GM12878 (cell line): ENCODE measurements around the gene NPS. TPM values are rescaled to one million over a fixed set of nuclear protein-coding genes. Genes with fewer than 3 reads are reported as not detected.
A peak's percentile ranks its signal among the peaks of the same experiment; 100 is the strongest.

Source experiments
- ATAC-seq: fragments of 200-7000 bp; cut with Tn5 transposase; 3 replicates; pipeline ENCODE4 v1.9.1; 2020; ENCODE audit warnings: mild to moderate bottlenecking, moderate library complexity
- BruUV-seq: library from RNA; stranded (reverse); fragments of 400-500 nt; replicated peaks from 2 replicates; lab custom pipeline; 2021; lab: Mats Ljungman, UMichigan
- CTCF ChIA-PET: fragments of 300-600 bp; sonication (Branson Sonifier 250); formaldehyde crosslinking; extraction: SDS; loops from one replicate; lab custom pipeline; 2021; ENCODE audit warnings: inconsistent platforms; lab: Yijun Ruan, JAX
- POLR2A ChIA-PET: fragments of 350-600 bp; formaldehyde crosslinking; extraction: SDS; loops from one replicate; lab custom pipeline; 2021; ENCODE audit warnings: inconsistent platforms; lab: Charles Lee
- RAD21 ChIA-PET: fragments of 300-600 bp; sonication (Branson Sonifier 250); formaldehyde crosslinking; loops from one replicate; lab custom pipeline; 2023; ENCODE audit warnings: antibody characterized with exemption; ENCODE audit not compliant: unreplicated experiment; lab: Charles Lee
- SMC1A ChIA-PET: fragments of 300-600 bp; sonication (Branson Sonifier 250); formaldehyde crosslinking; loops from one replicate; lab custom pipeline; 2023; ENCODE audit not compliant: unreplicated experiment, uncharacterized antibody; lab: Charles Lee
- DNase-seq: peaks from one replicate; pipeline ENCODE4 v3.0.0-alpha.2; 2011; ENCODE audit warnings: low read depth, low spot score
- FAIRE-seq: peaks from 3 replicates; lab custom pipeline; 2011; peaks lifted over from hg19 to GRCh38; lab: Jason Lieb, UNC
- H2AFZ ChIP-seq: 2 replicates; pipeline ENCODE4 v1.6.0; 2011; ENCODE audit warnings: low read depth, low read length, control low read depth; ENCODE audit not compliant: control insufficient read depth
- H3K27ac ChIP-seq: 2 replicates; pipeline ENCODE4 v1.5.1; 2011; ENCODE audit warnings: control low read depth; ENCODE audit not compliant: control insufficient read depth, insufficient read depth
- H3K27me3 ChIP-seq, 2 experiments: replicated peaks in 1 of 2; 2 replicates each; pipeline versions ENCODE4 v1.6.0 to v1.6.1; 2011; ENCODE audit warnings: low read length in 1 of 2; ENCODE audit not compliant: control insufficient read depth in 2 of 2, insufficient read depth in 2 of 2
- H3K36me3 ChIP-seq, 2 experiments: 2 replicates each; pipeline ENCODE4 v1.5.1; 2011; ENCODE audit warnings: low read length in 1 of 2; ENCODE audit not compliant: control insufficient read depth in 2 of 2, insufficient read depth in 2 of 2
- H3K4me1 ChIP-seq: 2 replicates; pipeline ENCODE4 v1.6.1; 2011; ENCODE audit warnings: mild to moderate bottlenecking, low read length, moderate library complexity, mixed read lengths; ENCODE audit not compliant: control insufficient read depth, insufficient read depth
- H3K4me2 ChIP-seq: 2 replicates; pipeline ENCODE4 v1.6.0; 2011; ENCODE audit warnings: control low read depth; ENCODE audit not compliant: control insufficient read depth, insufficient read depth
- H3K4me3 ChIP-seq: fragments of 200-600 bp; sonication (generic); 2 replicates; pipeline ENCODE4 v1.5.1; 2016
- H3K79me2 ChIP-seq: 2 replicates; pipeline ENCODE4 v1.6.0; 2011; ENCODE audit warnings: low read length; ENCODE audit not compliant: control insufficient read depth, insufficient read depth
- H3K9ac ChIP-seq: 2 replicates; pipeline ENCODE4 v1.8.0; 2011; ENCODE audit warnings: low read length, control low read depth, mixed read lengths; ENCODE audit not compliant: control insufficient read depth, insufficient read depth
- H3K9me3 ChIP-seq: replicated peaks from 3 replicates; pipeline ENCODE4 v1.5.1; 2011; ENCODE audit warnings: mild to moderate bottlenecking, low read length; ENCODE audit not compliant: control insufficient read depth, insufficient read depth
- H4K20me1 ChIP-seq: 2 replicates; pipeline ENCODE4 v1.6.0; 2011; ENCODE audit not compliant: control insufficient read depth, insufficient read depth
- CHD2 ChIP-seq: IDR thresholded peaks from 2 replicates; pipeline ENCODE4 v1.6.1; 2011; ENCODE audit warnings: low read depth, low read length, improper control_type of control experiment, borderline replicate concordance
- NBN ChIP-seq: fragments of 450-650 bp; IDR thresholded peaks from 2 replicates; pipeline ENCODE4 v1.6.1; 2016
- RELA ChIP-seq: fragments of 450-650 bp; IDR thresholded peaks from 2 replicates; pipeline ENCODE4 v1.8.0; 2014; ENCODE audit warnings: borderline replicate concordance; ENCODE audit not compliant: partially characterized antibody
- TARDBP ChIP-seq: IDR thresholded peaks from 2 replicates; pipeline ENCODE4 v1.6.1; 2016; ENCODE audit warnings: borderline replicate concordance
- ZNF384 ChIP-seq: IDR thresholded peaks from 2 replicates; pipeline ENCODE4 v1.6.1; 2012; ENCODE audit warnings: low read depth, mild to moderate bottlenecking, low read length, improper control_type of control experiment, borderline replicate concordance
- WGBS: methylation state at CpG from one replicate; pipeline ENCODE4 v1.1.6; 2016; ENCODE audit warnings: low lambda C conversion rate; ENCODE audit not compliant: insufficient replicate concordance, insufficient coverage; ENCODE audit errors: missing lambda C conversion rate; 5-methylcytosine and 5-hydroxymethylcytosine counted together
- in situ Hi-C: fragments of 300-500 bp; cut with MboI; formaldehyde crosslinking; loops from 9 replicates; pipeline ENCODE4 v1.14.3; 2018; ENCODE audit warnings: mixed read lengths
- intact Hi-C: fragments of 100-400 bp; cut with micrococcal nuclease; formaldehyde crosslinking; loops from one replicate; pipeline ENCODE4 v1.14.2; 2022; ENCODE audit not compliant: unreplicated experiment
- polyA plus RNA-seq, 11 experiments: library from polyadenylated mRNA; depleted of rRNA in 4 of 11; unstranded in 6 of 11; stranded (reverse) in 5 of 11; fragments of >200 nt; fragmentation: Nextera tagmentation in 4 of 11; fragmentation: Illumina TruSeq in 1 of 11; extraction: Ambion mirVana in 4 of 11; extraction: Trizol in 1 of 11; gene quantifications; 1 replicate in 1 of 11; 2 replicates in 10 of 11; pipeline versions ENCODE4 v1.2.1 to v1.2.3, GENCODE V29; 2011 to 2016; ENCODE audit warnings: inconsistent platforms in 2 of 11, missing spikeins in 2 of 11, low read depth in 1 of 11
- total RNA-seq, 4 experiments: library from RNA; depleted of rRNA in 3 of 4; stranded (reverse); fragments of >200 nt in 3 of 4; fragmentation: Illumina TruSeq in 1 of 4; extraction: Trizol in 1 of 4; gene quantifications; 2 replicates each; pipeline versions ENCODE4 v1.2.1 to v1.2.3, GENCODE V29; 2013 to 2021
- TF ChIP-seq, protein P1 (sequence below), 3 experiments: IDR thresholded peaks in 2 of 3; conservative IDR thresholded peaks in 1 of 3; 2 replicates each; pipeline ENCODE4 v1.5.1; 2011; ENCODE audit warnings: low read depth in 3 of 3, low read length in 3 of 3, mild to moderate bottlenecking in 3 of 3, control low read depth in 2 of 3, moderate library complexity in 2 of 3, inconsistent platforms in 1 of 3, mixed read lengths in 1 of 3; ENCODE audit not compliant: control insufficient read depth in 2 of 3, insufficient read depth in 1 of 3; ENCODE audit errors: extremely low read depth in 1 of 3
- TF ChIP-seq, protein P2 (sequence below): fragments of 450-650 bp; IDR thresholded peaks from 2 replicates; pipeline ENCODE4 v1.6.1; 2016; ENCODE audit warnings: mild to moderate bottlenecking
- TF ChIP-seq, protein P3 (sequence below): IDR thresholded peaks from 2 replicates; pipeline ENCODE4 v1.6.1; 2011; ENCODE audit warnings: low read depth, mild to moderate bottlenecking, low read length, moderate library complexity, borderline replicate concordance; ENCODE audit errors: extremely low read depth

Gene NPS
- total and polyA plus RNA-seq, 10 of the 15 experiments (the other 5 are each of a cell fraction or from before 2014, with no cell fraction given), result not detected

DNA sequence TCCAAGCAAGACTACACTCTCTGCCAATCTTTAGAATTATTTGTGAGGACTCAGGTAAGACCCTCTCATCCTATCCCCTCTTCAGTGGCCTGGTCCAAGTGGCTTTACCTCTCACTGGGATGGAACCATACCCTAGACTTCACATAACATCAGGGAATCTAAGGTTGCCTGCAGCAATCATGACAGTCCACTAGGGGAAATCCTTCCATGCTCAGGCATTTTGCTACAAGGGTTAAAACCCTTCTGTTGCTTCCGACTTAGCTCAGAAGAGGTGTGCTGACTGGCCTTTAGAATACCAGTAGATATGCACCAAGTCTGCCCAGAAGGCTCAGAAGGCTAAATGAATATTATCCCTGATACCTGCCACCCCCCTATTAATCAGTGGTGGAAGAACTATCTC, 24.9 kb upstream of the NPS start:
- H3K36me3 ChIP-seq, result no peaks in the 10 kb centered on the region
- no peak for DNase-seq
- POLR2A ChIA-PET, result no interaction called here
- no peak overlapping the region for H2AFZ ChIP-seq
- FAIRE-seq, result no peak
- SMC1A ChIA-PET, result no interaction called here
- 0% methylated on average over 1 of the region's 1 CpG for WGBS
- H4K20me1 ChIP-seq, result no peaks in the 10 kb centered on the region
- H3K27me3 ChIP-seq, result no peaks in the 10 kb centered on the region
- H3K9ac ChIP-seq, result no peak overlapping the region
- RAD21 ChIA-PET, result no interaction called here
- TF ChIP-seq, protein P1, sequence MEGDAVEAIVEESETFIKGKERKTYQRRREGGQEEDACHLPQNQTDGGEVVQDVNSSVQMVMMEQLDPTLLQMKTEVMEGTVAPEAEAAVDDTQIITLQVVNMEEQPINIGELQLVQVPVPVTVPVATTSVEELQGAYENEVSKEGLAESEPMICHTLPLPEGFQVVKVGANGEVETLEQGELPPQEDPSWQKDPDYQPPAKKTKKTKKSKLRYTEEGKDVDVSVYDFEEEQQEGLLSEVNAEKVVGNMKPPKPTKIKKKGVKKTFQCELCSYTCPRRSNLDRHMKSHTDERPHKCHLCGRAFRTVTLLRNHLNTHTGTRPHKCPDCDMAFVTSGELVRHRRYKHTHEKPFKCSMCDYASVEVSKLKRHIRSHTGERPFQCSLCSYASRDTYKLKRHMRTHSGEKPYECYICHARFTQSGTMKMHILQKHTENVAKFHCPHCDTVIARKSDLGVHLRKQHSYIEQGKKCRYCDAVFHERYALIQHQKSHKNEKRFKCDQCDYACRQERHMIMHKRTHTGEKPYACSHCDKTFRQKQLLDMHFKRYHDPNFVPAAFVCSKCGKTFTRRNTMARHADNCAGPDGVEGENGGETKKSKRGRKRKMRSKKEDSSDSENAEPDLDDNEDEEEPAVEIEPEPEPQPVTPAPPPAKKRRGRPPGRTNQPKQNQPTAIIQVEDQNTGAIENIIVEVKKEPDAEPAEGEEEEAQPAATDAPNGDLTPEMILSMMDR (IDR thresholded peaks at IDR 0.05 in 2 of 3, conservative IDR thresholded peaks at IDR 0.05 in 1 of 3; ENCODE audit: control insufficient read depth in 2 of 3, extremely low read depth in 1 of 3, insufficient read depth in 1 of 3, low read depth in 3 of 3, low read length in 3 of 3), result 0 out of 6 replicates have a peak, but pooled peaks of 1 of the 3 experiments have one; percentile 6
- TF ChIP-seq TARDBP (no peak), NBN (no peak), ZNF384 (no peak)
- in situ Hi-C loops, result no loop called here
- H3K27ac ChIP-seq, result no peak overlapping the region
- H3K9me3 ChIP-seq, result no peaks in the 10 kb centered on the region
- no peak for ATAC-seq
- H3K4me2 ChIP-seq, result no peak overlapping the region
- intact Hi-C loops, result no loop called here
- H3K4me3 ChIP-seq, result no peak overlapping the region
- no peaks in the 10 kb centered on the region for H3K79me2 ChIP-seq
- H3K4me1 ChIP-seq, result no peaks in the 10 kb centered on the region
- CTCF ChIA-PET, result no interaction called here
- BruUV-seq, result no TSS peak

DNA sequence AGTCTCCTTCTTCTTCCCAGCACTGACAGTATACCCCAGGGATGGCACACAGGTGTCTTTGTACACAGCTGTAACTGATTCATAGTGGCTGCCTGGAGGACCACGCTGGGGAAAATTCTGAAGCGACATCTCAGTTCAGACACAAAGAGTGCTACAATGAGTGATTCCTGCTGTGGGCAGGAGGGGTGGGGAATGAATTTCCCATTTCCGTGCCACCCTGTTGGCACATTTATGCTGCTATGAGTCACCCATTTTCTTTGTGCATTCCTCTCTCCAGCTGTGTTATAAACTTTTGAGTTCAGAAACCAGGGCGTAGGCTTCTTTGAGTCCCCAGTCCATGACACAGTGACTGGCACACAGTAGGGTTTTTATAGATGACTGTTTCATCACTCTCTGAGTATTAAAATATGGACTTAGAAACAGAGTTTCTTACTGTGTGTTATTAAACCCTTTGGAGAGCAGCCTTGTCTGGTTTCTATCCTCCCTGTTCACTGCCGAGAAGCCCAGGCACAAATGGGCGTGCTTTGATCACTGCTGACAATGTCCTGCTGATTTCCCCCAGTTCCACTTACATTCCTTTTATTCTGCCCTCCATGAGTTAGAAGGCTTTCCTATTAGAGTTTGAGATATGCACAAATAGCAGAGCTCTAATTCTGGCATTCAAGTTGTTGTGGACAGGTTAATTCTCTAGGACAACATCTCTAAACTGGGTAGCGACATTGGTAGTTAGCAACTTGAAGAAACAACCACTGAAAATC, 24.0 kb upstream of the NPS start:
- Histone ChIP-seq H3K4me1 (no peaks in the 10 kb centered on the region), H3K27ac (no peak overlapping the region), H3K9ac (no peak overlapping the region), H3K4me3 (no peak overlapping the region), H3K27me3 (no peaks in the 10 kb centered on the region), H3K9me3 (no peaks in the 10 kb centered on the region), H3K36me3 (no peaks in the 10 kb centered on the region), H3K4me2 (no peak overlapping the region), H3K79me2 (no peaks in the 10 kb centered on the region), H2AFZ (no peak overlapping the region), H4K20me1 (no peaks in the 10 kb centered on the region)
- DNase-seq, result no peak
- 26% methylated on average over 7 of the region's 7 CpGs for WGBS
- ChIA-PET SMC1A (no interaction called here), CTCF (no interaction called here), RAD21 (no interaction called here), POLR2A (no interaction called here)
- ATAC-seq, result no peak
- FAIRE-seq, result no peak
- no TSS peak for BruUV-seq
- intact Hi-C loops (no loop called here), in situ Hi-C loops (no loop called here)
- no peak for TF ChIP-seq CHD2
- TF ChIP-seq, protein P2, sequence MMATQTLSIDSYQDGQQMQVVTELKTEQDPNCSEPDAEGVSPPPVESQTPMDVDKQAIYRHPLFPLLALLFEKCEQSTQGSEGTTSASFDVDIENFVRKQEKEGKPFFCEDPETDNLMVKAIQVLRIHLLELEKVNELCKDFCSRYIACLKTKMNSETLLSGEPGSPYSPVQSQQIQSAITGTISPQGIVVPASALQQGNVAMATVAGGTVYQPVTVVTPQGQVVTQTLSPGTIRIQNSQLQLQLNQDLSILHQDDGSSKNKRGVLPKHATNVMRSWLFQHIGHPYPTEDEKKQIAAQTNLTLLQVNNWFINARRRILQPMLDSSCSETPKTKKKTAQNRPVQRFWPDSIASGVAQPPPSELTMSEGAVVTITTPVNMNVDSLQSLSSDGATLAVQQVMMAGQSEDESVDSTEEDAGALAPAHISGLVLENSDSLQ, result no peak
- TF ChIP-seq, protein P3, sequence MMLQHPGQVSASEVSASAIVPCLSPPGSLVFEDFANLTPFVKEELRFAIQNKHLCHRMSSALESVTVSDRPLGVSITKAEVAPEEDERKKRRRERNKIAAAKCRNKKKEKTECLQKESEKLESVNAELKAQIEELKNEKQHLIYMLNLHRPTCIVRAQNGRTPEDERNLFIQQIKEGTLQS, result no peak
- no peak for TF ChIP-seq RELA
